ENCODE measurements around the gene ARHGAP26. TPM values are rescaled to one million over a fixed set of nuclear protein-coding genes. Genes with fewer than 3 reads are reported as not detected.

Gene ARHGAP26
- total RNA-seq, 1 donor from 2014 or later = 35.4 TPM

GRCh38 chr5:143059355-143059754, 289.2 kb downstream of the ARHGAP26 start:
- ATAC-seq (no peak), DNase-seq (no peak)
- H3K9me3 ChIP-seq = no peaks in the 10 kb centered on the region
- no peaks in the 10 kb centered on the region for H3K27me3 ChIP-seq
- no peak for TF ChIP-seq CTCF (IDR thresholded peaks at IDR 0.05)
- H3K4me1 ChIP-seq = peaks cover 45% of the 10 kb centered on the region
- no peak overlapping the region for H3K4me3 ChIP-seq
- no peak overlapping the region for H3K27ac ChIP-seq
- no peaks in the 10 kb centered on the region for H3K36me3 ChIP-seq
- intact Hi-C loops (cut with DNase I) = no loop called here

GRCh38 chr5:143059976-143060765, 290.0 kb downstream of the ARHGAP26 start:
- Histone ChIP-seq H3K4me3 (no peak overlapping the region), H3K9me3 (no peaks in the 10 kb centered on the region), H3K27me3 (no peaks in the 10 kb centered on the region), H3K4me1 (peaks cover 51% of the 10 kb centered on the region), H3K27ac (no peak overlapping the region), H3K36me3 (no peaks in the 10 kb centered on the region)
- DNase-seq = no peak
- intact Hi-C loops (cut with DNase I) = no loop called here
- peak; percentile 39 for ATAC-seq
- TF ChIP-seq CTCF (IDR thresholded peaks at IDR 0.05) = no peak

GRCh38 chr5:143061161-143061945, 291.2 kb downstream of the ARHGAP26 start:
- TF ChIP-seq CTCF (IDR thresholded peaks at IDR 0.05) = no peak
- Histone ChIP-seq H3K4me1 (peaks cover 59% of the 10 kb centered on the region), H3K27ac (no peak overlapping the region), H3K27me3 (no peaks in the 10 kb centered on the region), H3K9me3 (no peaks in the 10 kb centered on the region), H3K4me3 (no peak overlapping the region), H3K36me3 (no peaks in the 10 kb centered on the region)
- no peak for DNase-seq
- no peak for ATAC-seq
- intact Hi-C loops (cut with DNase I) = no loop called here

- Histone ChIP-seq H3K4me1 (peaks cover 63% of the 10 kb centered on the region), H3K4me3 (no peak overlapping the region), H3K9me3 (no peaks in the 10 kb centered on the region), H3K36me3 (no peaks in the 10 kb centered on the region), H3K27me3 (no peaks in the 10 kb centered on the region), H3K27ac (no peak overlapping the region)
- DNase-seq (no peak), ATAC-seq (no peak)
- TF ChIP-seq CTCF (IDR thresholded peaks at IDR 0.05) = no peak
- intact Hi-C loops (cut with DNase I) = no loop called here
Measured at GRCh38 chr5:143062379-143062778, 292.2 kb downstream of the ARHGAP26 start.

- no peak for TF ChIP-seq CTCF (IDR thresholded peaks at IDR 0.05)
- Histone ChIP-seq H3K36me3 (peaks cover 2% of the 10 kb centered on the region), H3K4me3 (no peak overlapping the region), H3K27me3 (no peaks in the 10 kb centered on the region), H3K4me1 (peaks cover 67% of the 10 kb centered on the region), H3K9me3 (no peaks in the 10 kb centered on the region), H3K27ac (peak overlapping the region; percentile 33)
- ATAC-seq (peak; percentile 30), DNase-seq (no peak)
- intact Hi-C loops (cut with DNase I) = no loop called here
Measured at GRCh38 chr5:143063175-143063970, 293.2 kb downstream of the ARHGAP26 start.
